HG03060 (cell line): Measurements from ENCODE around the gene MAGEA2.
"Not testable (repeated sequence)": the region's sequence is repeated elsewhere in the genome, so short reads cannot be mapped to it uniquely, and the experiment has no call there.

Experiments used
- ATAC-seq: cut with Tn5 transposase; IDR thresholded peaks from one replicate; pipeline ENCODE4 v1.9.1; 2021; ENCODE audit warnings: low read depth, moderate number of reproducible peaks; ENCODE audit not compliant: unreplicated experiment

The MAGEA2 gene

DNA sequence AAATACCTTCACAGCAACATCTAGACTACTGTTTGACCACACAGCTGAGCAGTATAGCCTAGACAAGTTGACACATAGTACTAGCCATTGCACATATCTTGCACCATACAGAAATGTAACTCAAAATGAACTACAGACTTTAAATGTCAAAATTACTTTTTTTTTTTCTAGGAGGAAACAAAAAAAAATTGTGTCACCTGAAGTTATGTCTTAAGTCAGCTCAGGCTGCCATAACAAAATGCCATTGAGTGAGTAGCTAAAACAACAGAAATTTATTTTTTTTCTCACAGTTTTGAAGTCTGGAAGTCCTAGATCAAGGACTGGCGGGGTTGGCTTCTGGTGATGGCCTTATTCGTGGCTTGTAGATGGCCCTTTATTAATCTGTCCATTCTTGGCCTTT is 44.5 kb downstream of the MAGEA2 start, which contains the start of gene CSAG2:
TSS of gene CSAG2 (minus strand) at position 101 of the 400 bp plus-strand sequence. CDS start 161 bp downstream, outside the sequence.
- ATAC-seq, result not testable (repeated sequence)

DNA sequence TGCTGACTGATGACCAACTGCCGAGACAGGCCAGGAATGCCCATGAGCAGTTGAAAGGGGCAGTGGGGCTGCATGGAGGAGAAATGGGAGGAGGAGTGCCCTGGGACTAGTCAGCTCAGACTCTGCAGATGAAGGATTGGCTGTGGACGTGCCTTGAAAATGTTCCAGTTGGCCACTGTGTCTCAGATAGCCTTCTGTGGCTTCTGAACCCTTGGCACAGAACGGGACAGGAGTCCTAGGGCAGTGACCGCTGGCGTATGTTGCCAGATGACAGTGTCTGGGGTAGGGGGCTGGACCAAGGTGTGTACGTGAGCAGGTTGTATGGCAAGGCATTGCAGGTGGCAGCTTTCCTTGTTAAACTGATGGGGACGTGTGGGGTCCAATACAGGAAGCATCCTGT is 47.1 kb downstream of the MAGEA2 start:
- ATAC-seq, result not testable (repeated sequence)

DNA sequence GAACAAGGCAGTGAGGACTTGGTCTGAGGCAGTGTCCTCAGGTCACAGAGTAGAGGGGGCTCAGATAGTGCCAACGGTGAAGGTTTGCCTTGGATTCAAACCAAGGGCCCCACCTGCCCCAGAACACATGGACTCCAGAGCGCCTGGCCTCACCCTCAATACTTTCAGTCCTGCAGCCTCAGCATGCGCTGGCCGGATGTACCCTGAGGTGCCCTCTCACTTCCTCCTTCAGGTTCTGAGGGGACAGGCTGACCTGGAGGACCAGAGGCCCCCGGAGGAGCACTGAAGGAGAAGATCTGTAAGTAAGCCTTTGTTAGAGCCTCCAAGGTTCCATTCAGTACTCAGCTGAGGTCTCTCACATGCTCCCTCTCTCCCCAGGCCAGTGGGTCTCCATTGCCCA is 53.3 kb downstream of the MAGEA2 start:
- ATAC-seq, result not testable (repeated sequence)
